ENCODE measurements around the gene CFAP46. TPM values are rescaled to one million over a fixed set of nuclear protein-coding genes. Genes with fewer than 3 reads are reported as not detected.

The CFAP46 gene
- polyA plus RNA-seq, 2 donors, result 0.40 to 0.73 TPM

DNA sequence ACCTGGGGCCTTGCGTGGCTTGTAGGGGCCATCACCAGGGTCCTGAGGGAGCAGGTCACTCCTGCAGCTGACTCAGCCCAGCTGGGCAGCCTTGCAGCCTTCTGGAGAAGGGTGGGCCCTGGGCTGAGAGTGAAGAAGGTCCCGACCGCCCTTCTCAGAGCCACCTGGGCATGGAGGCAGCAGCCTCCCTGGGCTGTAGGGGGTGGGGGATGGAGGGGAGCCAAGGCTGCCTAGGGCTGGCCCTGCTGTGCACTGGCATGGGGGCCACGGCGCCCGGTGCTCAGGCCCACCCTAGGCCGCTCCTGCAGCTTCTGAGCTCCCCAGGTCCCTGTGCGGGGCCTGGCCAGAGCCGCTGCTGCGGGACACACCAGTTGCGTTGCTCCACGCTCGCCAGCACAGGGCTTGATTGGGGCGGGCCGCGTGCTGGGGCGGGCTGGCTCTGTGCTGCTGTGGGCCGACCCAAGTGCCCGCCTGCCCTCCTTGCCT is 92.8 kb downstream of the CFAP46 start:
- Histone ChIP-seq H3K27ac (ENCODE audit: low read depth in 2 of 2, low read length in 1 of 2) (no peak overlapping the region), H3K36me3 (ENCODE audit: control insufficient read depth in 2 of 2, insufficient read depth in 2 of 2, low read length in 1 of 2) (no peaks in the 10 kb centered on the region), H3K27me3 (ENCODE audit: control insufficient read depth in 1 of 2, insufficient read depth in 2 of 2, low read length in 2 of 2) (no peaks in the 10 kb centered on the region), H3K4me1 (ENCODE audit: control insufficient read depth in 2 of 2, insufficient read depth in 2 of 2, low read length in 1 of 2) (peaks cover 0 to 2% of the 10 kb centered on the region in 2 donors), H3K4me3 (ENCODE audit: low read depth in 1 of 2, low read length in 2 of 2) (no peak overlapping the region), H3K9me3 (ENCODE audit: control insufficient read depth in 2 of 2, insufficient read depth in 1 of 2, low read depth in 1 of 2, low read length in 1 of 2) (peaks cover 0 to 3% of the 10 kb centered on the region in 2 donors)
- WGBS, 2 donors, result 90 to 93% methylated on average over 17 to 19 of the region's 19 CpGs

DNA sequence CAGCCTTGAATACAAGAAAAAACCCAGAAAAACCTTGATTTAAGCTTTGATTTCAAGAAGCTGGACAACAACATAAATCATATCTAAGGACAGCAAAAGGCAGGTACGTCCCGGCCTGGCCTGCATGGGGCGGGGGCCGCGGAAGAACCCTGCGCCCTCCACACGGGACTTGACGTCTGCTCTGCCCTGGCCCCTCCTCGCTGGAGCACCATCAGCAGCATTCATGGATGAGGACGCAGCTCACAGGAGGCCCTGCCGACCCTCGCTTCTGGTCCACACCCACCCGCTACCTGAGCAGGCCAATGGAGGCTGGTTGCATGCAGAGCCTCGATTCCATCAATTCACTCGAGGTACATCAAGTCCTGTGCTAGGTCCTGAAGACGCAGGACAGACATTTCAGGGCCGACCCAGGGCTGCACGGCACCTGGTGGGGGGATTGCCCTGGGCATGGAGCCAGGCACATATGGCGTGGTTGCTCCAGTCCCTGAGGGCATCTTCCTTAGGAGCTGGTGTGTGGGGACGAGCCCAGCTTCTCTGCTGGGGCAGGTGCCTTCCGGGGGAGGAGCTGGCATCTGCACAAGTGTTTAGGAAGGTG is 93.3 kb downstream of the CFAP46 start:
- Histone ChIP-seq H3K27ac (ENCODE audit: low read depth in 2 of 2, low read length in 1 of 2) (no peak overlapping the region), H3K4me1 (ENCODE audit: control insufficient read depth in 2 of 2, insufficient read depth in 2 of 2, low read length in 1 of 2) (peaks cover 0 to 2% of the 10 kb centered on the region in 2 donors), H3K9me3 (ENCODE audit: control insufficient read depth in 2 of 2, insufficient read depth in 1 of 2, low read depth in 1 of 2, low read length in 1 of 2) (peaks cover 0 to 6% of the 10 kb centered on the region in 2 donors), H3K4me3 (ENCODE audit: low read depth in 1 of 2, low read length in 2 of 2) (no peak overlapping the region), H3K36me3 (ENCODE audit: control insufficient read depth in 2 of 2, insufficient read depth in 2 of 2, low read length in 1 of 2) (no peaks in the 10 kb centered on the region), H3K27me3 (ENCODE audit: control insufficient read depth in 1 of 2, insufficient read depth in 2 of 2, low read length in 2 of 2) (no peaks in the 10 kb centered on the region)
- 68 to 75% methylated on average over 21 of the region's 21 CpGs for WGBS, 2 donors

DNA sequence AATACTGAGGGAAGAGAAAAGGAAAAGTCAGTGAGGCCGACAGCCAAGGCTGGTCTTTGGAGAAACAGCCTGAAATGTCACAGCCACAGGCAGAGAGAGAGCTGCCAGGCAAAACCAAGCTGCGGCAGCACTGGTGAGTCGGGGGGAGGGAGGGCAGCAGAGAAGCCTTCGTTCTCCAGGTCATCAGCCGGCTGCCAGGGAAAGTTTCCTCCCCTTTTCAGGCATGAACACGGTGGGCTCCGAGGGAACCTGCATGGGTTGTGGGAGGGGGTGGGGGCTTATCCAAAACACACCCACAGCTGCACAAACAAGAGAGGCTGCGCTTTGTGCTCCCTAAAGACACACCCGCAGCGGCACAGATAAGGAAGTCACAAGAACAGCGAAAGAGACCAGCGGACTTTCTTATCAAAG is 94.1 kb downstream of the CFAP46 start:
- Histone ChIP-seq H3K27me3 (ENCODE audit: control insufficient read depth in 1 of 2, insufficient read depth in 2 of 2, low read length in 2 of 2) (no peaks in the 10 kb centered on the region), H3K36me3 (ENCODE audit: control insufficient read depth in 2 of 2, insufficient read depth in 2 of 2, low read length in 1 of 2) (no peaks in the 10 kb centered on the region), H3K9me3 (ENCODE audit: control insufficient read depth in 2 of 2, insufficient read depth in 1 of 2, low read depth in 1 of 2, low read length in 1 of 2) (peaks cover under 1 to 7% of the 10 kb centered on the region in 2 donors), H3K27ac (ENCODE audit: low read depth in 2 of 2, low read length in 1 of 2) (no peak overlapping the region), H3K4me1 (ENCODE audit: control insufficient read depth in 2 of 2, insufficient read depth in 2 of 2, low read length in 1 of 2) (peaks cover 0 to 2% of the 10 kb centered on the region in 2 donors), H3K4me3 (ENCODE audit: low read depth in 1 of 2, low read length in 2 of 2) (no peak overlapping the region)
- WGBS, 2 donors, result 6% methylated on average over 12 of the region's 12 CpGs

DNA sequence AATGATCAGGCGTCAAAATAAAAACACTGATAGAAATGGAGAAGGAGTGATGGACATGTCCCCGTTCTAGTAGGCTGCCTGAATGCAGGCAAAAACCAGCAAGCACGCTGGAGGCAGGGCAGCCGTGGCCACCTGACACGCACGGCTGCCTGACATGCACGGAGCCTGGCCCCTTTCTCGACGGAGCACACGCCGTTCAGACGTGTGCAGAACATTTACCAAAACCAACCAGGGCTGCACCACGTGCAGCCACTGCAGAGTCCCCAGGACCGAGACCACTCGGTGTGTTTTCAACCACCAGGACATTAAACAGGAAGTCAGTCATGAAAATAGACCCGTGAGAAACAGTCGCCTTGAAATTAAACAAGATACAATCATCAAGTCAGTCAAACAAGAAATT is 94.5 kb downstream of the CFAP46 start:
- Histone ChIP-seq H3K36me3 (ENCODE audit: control insufficient read depth in 2 of 2, insufficient read depth in 2 of 2, low read length in 1 of 2) (no peaks in the 10 kb centered on the region), H3K4me3 (ENCODE audit: low read depth in 1 of 2, low read length in 2 of 2) (no peak overlapping the region), H3K27me3 (ENCODE audit: control insufficient read depth in 1 of 2, insufficient read depth in 2 of 2, low read length in 2 of 2) (no peaks in the 10 kb centered on the region), H3K9me3 (ENCODE audit: control insufficient read depth in 2 of 2, insufficient read depth in 1 of 2, low read depth in 1 of 2, low read length in 1 of 2) (peaks cover 4 to 10% of the 10 kb centered on the region in 2 donors), H3K4me1 (ENCODE audit: control insufficient read depth in 2 of 2, insufficient read depth in 2 of 2, low read length in 1 of 2) (peaks cover 0 to 2% of the 10 kb centered on the region in 2 donors), H3K27ac (ENCODE audit: low read depth in 2 of 2, low read length in 1 of 2) (no peak overlapping the region)
- WGBS, 2 donors, result 18 to 28% methylated on average over 17 of the region's 17 CpGs

GRCh38 chr10:132847416-132847777 is 95.0 kb downstream of the CFAP46 start:
- Histone ChIP-seq H3K9me3 (ENCODE audit: control insufficient read depth in 2 of 2, insufficient read depth in 1 of 2, low read depth in 1 of 2, low read length in 1 of 2) (peaks cover 4 to 13% of the 10 kb centered on the region in 2 donors), H3K27me3 (ENCODE audit: control insufficient read depth in 1 of 2, insufficient read depth in 2 of 2, low read length in 2 of 2) (no peaks in the 10 kb centered on the region), H3K36me3 (ENCODE audit: control insufficient read depth in 2 of 2, insufficient read depth in 2 of 2, low read length in 1 of 2) (no peaks in the 10 kb centered on the region), H3K4me1 (ENCODE audit: control insufficient read depth in 2 of 2, insufficient read depth in 2 of 2, low read length in 1 of 2) (peaks cover 0 to 2% of the 10 kb centered on the region in 2 donors), H3K4me3 (ENCODE audit: low read depth in 1 of 2, low read length in 2 of 2) (no peak overlapping the region), H3K27ac (ENCODE audit: low read depth in 2 of 2, low read length in 1 of 2) (no peak overlapping the region)
- WGBS, 2 donors, result 78 to 84% methylated on average over 9 to 10 of the region's 10 CpGs

DNA sequence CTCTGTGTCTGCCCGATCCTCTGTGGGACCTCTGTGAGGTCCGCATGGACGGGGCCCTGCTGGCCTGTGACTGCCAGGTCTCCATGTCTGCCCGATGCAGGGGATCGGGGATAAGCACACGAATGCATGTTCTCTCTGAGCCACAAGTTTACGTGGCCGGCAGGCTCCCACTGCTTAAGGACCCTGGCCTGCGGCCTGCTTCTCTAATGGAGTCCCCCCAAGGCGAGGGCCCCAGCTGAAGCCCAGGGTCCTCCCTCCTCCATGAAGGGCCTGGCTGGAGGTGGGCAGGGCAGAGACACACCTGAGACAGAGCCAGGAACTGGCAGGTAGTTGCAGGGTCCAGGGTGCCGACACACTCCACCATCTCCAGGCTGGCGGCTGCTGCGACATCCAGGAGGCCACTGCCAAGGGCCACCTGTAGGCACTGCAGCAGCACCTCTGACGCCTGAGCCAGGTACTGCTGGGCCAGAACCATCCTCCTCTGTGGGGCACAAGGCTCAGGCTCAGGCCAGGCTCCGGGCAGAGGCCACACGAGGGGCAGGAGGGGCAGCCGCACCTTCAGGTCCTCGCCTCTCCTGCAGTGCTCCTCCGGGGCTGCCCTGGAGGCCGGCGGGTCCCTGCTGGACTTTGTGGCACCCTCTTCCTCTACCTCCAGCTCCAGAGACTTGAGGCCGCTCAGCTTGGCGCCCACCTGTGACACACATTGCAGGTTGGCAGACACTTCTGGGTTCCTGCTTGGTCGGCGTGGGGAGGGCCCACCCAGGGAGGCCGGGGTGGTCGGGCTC is 95.5 kb downstream of the CFAP46 start:
- H3K27me3 ChIP-seq (ENCODE audit: control insufficient read depth in 1 of 2, insufficient read depth in 2 of 2, low read length in 2 of 2), result no peaks in the 10 kb centered on the region
- WGBS, 2 donors, result 90 to 93% methylated on average over 27 of the region's 27 CpGs
- peaks cover 0 to 2% of the 10 kb centered on the region in 2 donors for H3K4me1 ChIP-seq (ENCODE audit: control insufficient read depth in 2 of 2, insufficient read depth in 2 of 2, low read length in 1 of 2)
- H3K36me3 ChIP-seq (ENCODE audit: control insufficient read depth in 2 of 2, insufficient read depth in 2 of 2, low read length in 1 of 2), result no peaks in the 10 kb centered on the region
- no peak overlapping the region for H3K4me3 ChIP-seq (ENCODE audit: low read depth in 1 of 2, low read length in 2 of 2)
- H3K27ac ChIP-seq (ENCODE audit: low read depth in 2 of 2, low read length in 1 of 2), result no peak overlapping the region
- peaks cover 4 to 15% of the 10 kb centered on the region in 2 donors for H3K9me3 ChIP-seq (ENCODE audit: control insufficient read depth in 2 of 2, insufficient read depth in 1 of 2, low read depth in 1 of 2, low read length in 1 of 2)

- Histone ChIP-seq H3K36me3 (ENCODE audit: control insufficient read depth in 2 of 2, insufficient read depth in 2 of 2, low read length in 1 of 2) (no peaks in the 10 kb centered on the region), H3K9me3 (ENCODE audit: control insufficient read depth in 2 of 2, insufficient read depth in 1 of 2, low read depth in 1 of 2, low read length in 1 of 2) (peaks cover 8 to 16% of the 10 kb centered on the region in 2 donors), H3K4me1 (ENCODE audit: control insufficient read depth in 2 of 2, insufficient read depth in 2 of 2, low read length in 1 of 2) (peaks cover 0 to 2% of the 10 kb centered on the region in 2 donors), H3K27me3 (ENCODE audit: control insufficient read depth in 1 of 2, insufficient read depth in 2 of 2, low read length in 2 of 2) (no peaks in the 10 kb centered on the region), H3K27ac (ENCODE audit: low read depth in 2 of 2, low read length in 1 of 2) (no peak overlapping the region), H3K4me3 (ENCODE audit: low read depth in 1 of 2, low read length in 2 of 2) (no peak overlapping the region)
- WGBS, 2 donors, result 82 to 85% methylated on average over 33 of the region's 33 CpGs
Observed at GRCh38 chr10:132845780-132846595, 96.4 kb downstream of the CFAP46 start.

- Histone ChIP-seq H3K9me3 (ENCODE audit: control insufficient read depth in 2 of 2, insufficient read depth in 1 of 2, low read depth in 1 of 2, low read length in 1 of 2) (peaks cover 8 to 16% of the 10 kb centered on the region in 2 donors), H3K36me3 (ENCODE audit: control insufficient read depth in 2 of 2, insufficient read depth in 2 of 2, low read length in 1 of 2) (no peaks in the 10 kb centered on the region), H3K27me3 (ENCODE audit: control insufficient read depth in 1 of 2, insufficient read depth in 2 of 2, low read length in 2 of 2) (no peaks in the 10 kb centered on the region), H3K27ac (ENCODE audit: low read depth in 2 of 2, low read length in 1 of 2) (no peak overlapping the region), H3K4me3 (ENCODE audit: low read depth in 1 of 2, low read length in 2 of 2) (no peak overlapping the region), H3K4me1 (ENCODE audit: control insufficient read depth in 2 of 2, insufficient read depth in 2 of 2, low read length in 1 of 2) (peaks cover 0 to 2% of the 10 kb centered on the region in 2 donors)
- WGBS, 2 donors, result 73 to 76% methylated on average over 15 of the region's 15 CpGs
Observed at GRCh38 chr10:132845041-132845551, 97.3 kb downstream of the CFAP46 start.

DNA sequence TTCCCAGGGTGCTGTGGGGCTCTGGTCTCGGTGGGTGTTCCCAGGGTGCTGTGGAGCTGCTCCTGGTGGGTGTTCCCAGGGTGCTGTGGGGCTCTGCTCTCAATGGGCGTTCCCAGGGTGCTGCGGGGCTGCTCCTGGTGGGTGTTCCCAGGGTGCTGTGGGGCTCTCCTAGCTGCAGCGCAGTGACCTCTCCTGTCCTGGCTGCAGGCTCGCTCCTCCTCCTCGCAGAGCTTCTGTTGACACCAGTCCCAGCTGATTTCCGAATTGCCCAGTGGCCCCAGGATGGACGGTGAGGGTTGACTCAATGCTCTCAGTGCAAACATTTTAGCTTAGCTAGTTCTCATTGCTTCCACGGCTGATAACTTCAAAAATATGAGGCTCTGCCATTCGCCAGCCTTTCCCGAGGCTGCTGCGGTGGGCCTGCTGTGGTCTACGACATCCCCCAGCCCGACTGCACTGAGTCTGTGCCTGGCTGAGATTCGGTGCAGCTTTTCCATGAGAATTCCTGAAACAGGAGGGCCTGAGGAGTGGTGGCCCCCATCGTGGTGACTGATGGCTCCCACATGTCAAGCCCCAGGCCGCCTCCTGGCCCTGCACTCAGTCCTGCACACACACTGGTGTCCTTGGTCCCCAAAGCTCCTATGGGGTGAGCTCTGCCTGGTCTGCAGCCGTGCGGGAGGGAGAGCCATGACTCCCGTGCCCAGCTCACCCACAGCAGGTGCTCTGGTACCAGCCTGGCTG is 98.1 kb downstream of the CFAP46 start:
- peaks cover 0 to 2% of the 10 kb centered on the region in 2 donors for H3K4me1 ChIP-seq (ENCODE audit: control insufficient read depth in 2 of 2, insufficient read depth in 2 of 2, low read length in 1 of 2)
- no peaks in the 10 kb centered on the region for H3K36me3 ChIP-seq (ENCODE audit: control insufficient read depth in 2 of 2, insufficient read depth in 2 of 2, low read length in 1 of 2)
- H3K27me3 ChIP-seq (ENCODE audit: control insufficient read depth in 1 of 2, insufficient read depth in 2 of 2, low read length in 2 of 2), result no peaks in the 10 kb centered on the region
- H3K9me3 ChIP-seq (ENCODE audit: control insufficient read depth in 2 of 2, insufficient read depth in 1 of 2, low read depth in 1 of 2, low read length in 1 of 2), result peaks cover 8 to 16% of the 10 kb centered on the region in 2 donors
- no peak overlapping the region for H3K27ac ChIP-seq (ENCODE audit: low read depth in 2 of 2, low read length in 1 of 2)
- WGBS, 2 donors, result 77 to 86% methylated on average over 20 of the region's 20 CpGs
- no peak overlapping the region for H3K4me3 ChIP-seq (ENCODE audit: low read depth in 1 of 2, low read length in 2 of 2)
